ENCODE measurements around the gene RPS6KC1. TPM values are rescaled to one million over a fixed set of nuclear protein-coding genes. Genes with fewer than 3 reads are reported as not detected.
"Not testable (repeated sequence)": the region's sequence is repeated elsewhere in the genome, so short reads cannot be mapped to it uniquely, and the experiment has no call there.

Gene RPS6KC1
- total RNA-seq, 1 donor: 14.9 TPM

DNA sequence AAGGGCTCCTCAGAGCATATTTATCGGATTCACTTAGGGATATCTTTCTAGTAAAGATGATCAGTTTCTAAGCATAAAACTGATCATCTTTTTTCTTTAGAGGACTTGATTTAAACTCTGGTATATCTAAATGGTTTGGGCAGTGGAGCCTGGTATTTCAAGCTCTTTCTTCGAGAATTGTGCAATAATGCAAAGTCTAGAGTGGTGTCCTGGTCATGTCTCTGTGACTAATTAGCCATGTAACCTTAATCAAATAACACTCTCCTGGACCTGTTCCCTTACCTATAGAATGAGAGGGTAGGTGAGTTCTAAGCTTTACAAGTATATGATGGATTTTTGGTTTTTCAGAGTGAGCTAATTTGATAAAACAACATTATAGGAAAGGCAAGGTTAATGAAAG lies 225.2 kb downstream of the RPS6KC1 start:
- no peaks in the 10 kb centered on the region for H3K4me1 ChIP-seq (ENCODE audit: insufficient read depth, low read length)
- no peaks in the 10 kb centered on the region for H3K9me3 ChIP-seq (ENCODE audit: low read depth, low read length)
- no peaks in the 10 kb centered on the region for H3K27me3 ChIP-seq (ENCODE audit: insufficient read depth, low read length)
- H3K4me3 ChIP-seq (ENCODE audit: low read length): no peak overlapping the region

DNA sequence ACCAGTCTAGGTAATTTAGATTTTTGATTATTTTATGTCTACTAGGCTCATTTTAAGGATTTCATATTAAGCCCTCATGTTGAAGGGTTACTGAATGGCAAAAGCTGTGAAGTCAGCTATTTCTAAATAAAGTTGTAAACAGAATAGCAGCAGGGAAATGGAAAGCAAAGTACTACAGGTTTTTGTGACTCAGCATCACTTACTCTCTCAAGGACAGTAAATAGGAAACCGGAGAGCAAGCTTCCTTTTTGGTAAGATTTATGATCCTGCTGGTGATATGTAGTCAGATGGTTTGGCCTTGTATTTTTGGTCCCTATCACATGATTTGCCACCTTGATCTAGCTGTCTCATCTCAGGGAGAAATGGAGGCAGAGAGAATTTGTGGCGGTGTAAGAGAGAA lies 226.0 kb downstream of the RPS6KC1 start:
- no peaks in the 10 kb centered on the region for H3K4me1 ChIP-seq (ENCODE audit: insufficient read depth, low read length)
- no peaks in the 10 kb centered on the region for H3K9me3 ChIP-seq (ENCODE audit: low read depth, low read length)
- no peaks in the 10 kb centered on the region for H3K27me3 ChIP-seq (ENCODE audit: insufficient read depth, low read length)
- H3K4me3 ChIP-seq (ENCODE audit: low read length): no peak overlapping the region

DNA sequence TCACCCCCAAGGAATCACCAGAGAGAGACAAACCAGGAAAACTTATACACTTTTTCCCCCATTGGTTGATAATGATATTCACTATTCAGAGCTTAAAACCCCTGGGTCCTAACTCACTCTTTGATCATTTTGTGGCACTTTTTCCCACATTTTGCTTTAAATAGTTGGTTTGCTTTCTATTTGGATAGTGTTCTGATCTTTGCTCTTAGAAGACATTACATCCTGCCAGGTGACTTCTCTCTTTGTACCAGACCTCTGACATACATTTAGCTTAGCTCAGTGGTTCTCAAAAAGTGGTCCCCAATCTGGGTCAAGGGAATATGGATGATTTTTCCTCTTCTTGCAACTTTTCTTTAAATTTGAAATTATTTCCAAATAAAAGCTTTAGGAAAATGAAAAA lies 228.4 kb downstream of the RPS6KC1 start:
- Histone ChIP-seq H3K27me3 (ENCODE audit: insufficient read depth, low read length) (no peaks in the 10 kb centered on the region), H3K4me3 (ENCODE audit: low read length) (no peak overlapping the region), H3K9me3 (ENCODE audit: low read depth, low read length) (no peaks in the 10 kb centered on the region), H3K4me1 (ENCODE audit: insufficient read depth, low read length) (no peaks in the 10 kb centered on the region)

- Histone ChIP-seq H3K27me3 (ENCODE audit: insufficient read depth, low read length) (no peaks in the 10 kb centered on the region), H3K4me3 (ENCODE audit: low read length) (no peak overlapping the region), H3K9me3 (ENCODE audit: low read depth, low read length) (no peaks in the 10 kb centered on the region), H3K4me1 (ENCODE audit: insufficient read depth, low read length) (no peaks in the 10 kb centered on the region)
These were observed 230.7 kb downstream of the RPS6KC1 start for GRCh38 chr1:213281640-213282301.

- no peaks in the 10 kb centered on the region for H3K27me3 ChIP-seq (ENCODE audit: insufficient read depth, low read length)
- H3K4me3 ChIP-seq (ENCODE audit: low read length): no peak overlapping the region
- H3K9me3 ChIP-seq (ENCODE audit: low read depth, low read length): no peaks in the 10 kb centered on the region
- H3K4me1 ChIP-seq (ENCODE audit: insufficient read depth, low read length): no peaks in the 10 kb centered on the region
These were observed 233.6 kb downstream of the RPS6KC1 start for GRCh38 chr1:213284626-213285025.

- no peaks in the 10 kb centered on the region for H3K4me1 ChIP-seq (ENCODE audit: insufficient read depth, low read length)
- H3K9me3 ChIP-seq (ENCODE audit: low read depth, low read length): no peaks in the 10 kb centered on the region
- no peaks in the 10 kb centered on the region for H3K27me3 ChIP-seq (ENCODE audit: insufficient read depth, low read length)
These were observed 235.2 kb downstream of the RPS6KC1 start for GRCh38 chr1:213286235-213286634.

GRCh38 chr1:213287987-213288386 lies 236.9 kb downstream of the RPS6KC1 start:
- no peaks in the 10 kb centered on the region for H3K4me1 ChIP-seq (ENCODE audit: insufficient read depth, low read length)
- H3K9me3 ChIP-seq (ENCODE audit: low read depth, low read length): no peaks in the 10 kb centered on the region
- no peak overlapping the region for H3K4me3 ChIP-seq (ENCODE audit: low read length)
- no peaks in the 10 kb centered on the region for H3K27me3 ChIP-seq (ENCODE audit: insufficient read depth, low read length)

More at GRCh38 chr1:213286235-213286634, 235.2 kb downstream of the RPS6KC1 start:
- H3K4me3 ChIP-seq (ENCODE audit: low read length): no peak overlapping the region

DNA sequence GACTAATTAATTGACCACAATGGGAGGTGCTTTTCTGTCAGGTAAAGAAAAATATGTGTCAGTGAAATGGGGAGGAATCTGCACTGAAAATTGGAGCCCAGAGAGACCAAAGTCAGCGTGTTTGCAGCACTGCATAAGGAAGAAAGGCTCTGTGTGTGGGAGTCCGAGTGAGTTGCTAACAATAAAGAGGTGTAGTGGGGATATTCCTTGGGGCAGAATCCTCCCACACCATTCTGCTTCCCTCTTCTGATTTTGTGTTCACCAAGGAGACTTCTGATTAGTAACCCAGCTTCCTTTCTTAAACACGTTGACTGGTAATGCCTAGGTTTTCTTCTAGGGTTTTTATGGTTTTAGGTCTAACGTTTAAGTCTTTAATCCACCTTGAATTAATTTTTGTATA lies 240.5 kb downstream of the RPS6KC1 start:
- H3K27me3 ChIP-seq (ENCODE audit: insufficient read depth, low read length): no peaks in the 10 kb centered on the region
- no peaks in the 10 kb centered on the region for H3K4me1 ChIP-seq (ENCODE audit: insufficient read depth, low read length)
- no peaks in the 10 kb centered on the region for H3K9me3 ChIP-seq (ENCODE audit: low read depth, low read length)
- H3K4me3 ChIP-seq (ENCODE audit: low read length): no peak overlapping the region

DNA sequence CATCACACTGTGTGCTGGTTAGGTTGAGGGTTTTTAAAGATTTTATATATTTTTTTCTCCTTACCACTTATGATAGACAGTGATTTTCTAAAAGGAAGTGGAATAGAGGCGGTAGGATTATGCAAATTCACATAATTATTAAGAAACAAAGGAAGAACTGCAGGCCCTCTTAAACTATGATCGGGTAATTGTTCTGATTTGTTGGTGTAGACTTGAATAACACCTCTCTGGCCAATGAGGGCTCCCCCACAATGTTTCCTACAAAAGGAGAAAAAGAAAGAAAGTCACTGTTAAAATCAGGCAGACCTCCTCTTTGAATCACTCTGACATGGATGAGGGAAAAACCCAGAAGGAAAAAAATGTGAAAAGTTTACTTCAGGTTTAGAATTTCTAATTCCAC lies 241.6 kb downstream of the RPS6KC1 start:
- H3K4me1 ChIP-seq (ENCODE audit: insufficient read depth, low read length): no peaks in the 10 kb centered on the region
- no peaks in the 10 kb centered on the region for H3K9me3 ChIP-seq (ENCODE audit: low read depth, low read length)
- no peak overlapping the region for H3K4me3 ChIP-seq (ENCODE audit: low read length)
- H3K27me3 ChIP-seq (ENCODE audit: insufficient read depth, low read length): no peaks in the 10 kb centered on the region

DNA sequence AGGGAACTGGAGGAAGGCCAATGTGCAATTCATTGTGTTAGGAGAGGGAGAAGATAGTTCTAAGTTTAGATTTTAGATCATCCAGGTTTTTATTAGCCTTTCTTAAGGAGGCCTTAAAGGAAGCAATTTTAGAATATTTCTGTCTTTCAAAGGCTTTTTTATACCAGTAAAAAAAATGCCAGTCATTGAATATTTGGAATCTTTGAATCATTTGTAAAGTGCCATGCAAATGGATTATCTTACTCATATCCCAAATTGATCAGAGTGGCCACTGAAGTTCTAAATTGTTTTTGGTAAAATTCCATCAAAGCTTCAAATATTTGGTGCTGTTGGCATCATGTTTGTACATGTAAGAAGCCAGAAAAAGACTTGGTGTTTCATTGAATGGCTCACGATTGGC lies 244.8 kb downstream of the RPS6KC1 start:
- no peak overlapping the region for H3K4me3 ChIP-seq (ENCODE audit: low read length)

DNA sequence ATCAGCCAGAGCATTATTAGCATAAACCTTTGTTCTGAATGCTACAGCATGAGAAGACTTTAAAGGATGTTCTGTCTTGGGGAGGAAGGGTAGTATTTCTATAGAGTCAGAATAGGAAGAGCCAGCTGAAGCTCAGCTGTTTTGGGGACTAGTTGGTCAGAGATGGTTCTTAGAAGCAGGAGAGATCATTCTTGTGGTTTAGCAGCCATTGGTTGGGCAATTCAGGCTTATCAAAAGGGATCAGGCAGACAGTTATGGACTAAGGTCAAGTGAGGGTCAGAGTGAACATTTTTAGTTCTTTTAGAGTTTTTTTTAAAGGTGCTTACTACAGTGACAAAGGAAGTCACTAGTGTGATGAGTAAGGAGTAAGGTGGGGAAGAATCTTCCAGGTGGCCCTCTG lies 245.5 kb downstream of the RPS6KC1 start:
- Histone ChIP-seq H3K4me3 (ENCODE audit: low read length) (no peak overlapping the region), H3K9me3 (ENCODE audit: low read depth, low read length) (no peaks in the 10 kb centered on the region), H3K27me3 (ENCODE audit: insufficient read depth, low read length) (no peaks in the 10 kb centered on the region), H3K4me1 (ENCODE audit: insufficient read depth, low read length) (no peaks in the 10 kb centered on the region)

More for the DNA sequence above, 244.8 kb downstream of the RPS6KC1 start:
- Histone ChIP-seq H3K9me3 (ENCODE audit: low read depth, low read length) (no peaks in the 10 kb centered on the region), H3K4me1 (ENCODE audit: insufficient read depth, low read length) (no peaks in the 10 kb centered on the region), H3K27me3 (ENCODE audit: insufficient read depth, low read length) (no peaks in the 10 kb centered on the region)

- Histone ChIP-seq H3K9me3 (ENCODE audit: low read depth, low read length) (no peaks in the 10 kb centered on the region), H3K4me3 (ENCODE audit: low read length) (no peak overlapping the region), H3K27me3 (ENCODE audit: insufficient read depth, low read length) (no peaks in the 10 kb centered on the region), H3K4me1 (ENCODE audit: insufficient read depth, low read length) (no peaks in the 10 kb centered on the region)
These were observed 246.0 kb downstream of the RPS6KC1 start for GRCh38 chr1:213297021-213297420.

- Histone ChIP-seq H3K9me3 (ENCODE audit: low read depth, low read length) (no peaks in the 10 kb centered on the region), H3K27me3 (ENCODE audit: insufficient read depth, low read length) (no peaks in the 10 kb centered on the region), H3K4me3 (ENCODE audit: low read length) (no peak overlapping the region), H3K4me1 (ENCODE audit: insufficient read depth, low read length) (no peaks in the 10 kb centered on the region)
These were observed 249.4 kb downstream of the RPS6KC1 start for GRCh38 chr1:213300433-213300832.

GRCh38 chr1:213301524-213301923 lies 250.5 kb downstream of the RPS6KC1 start:
- H3K4me3 ChIP-seq (ENCODE audit: low read length); H3K9me3 ChIP-seq (ENCODE audit: low read depth, low read length); H3K27me3 ChIP-seq (ENCODE audit: insufficient read depth, low read length); H3K4me1 ChIP-seq (ENCODE audit: insufficient read depth, low read length): not testable (repeated sequence)

GRCh38 chr1:213303286-213303685 lies 252.2 kb downstream of the RPS6KC1 start:
- H3K27me3 ChIP-seq (ENCODE audit: insufficient read depth, low read length): no peaks in the 10 kb centered on the region
- no peaks in the 10 kb centered on the region for H3K4me1 ChIP-seq (ENCODE audit: insufficient read depth, low read length)
- H3K4me3 ChIP-seq (ENCODE audit: low read length): no peak overlapping the region
- no peaks in the 10 kb centered on the region for H3K9me3 ChIP-seq (ENCODE audit: low read depth, low read length)

DNA sequence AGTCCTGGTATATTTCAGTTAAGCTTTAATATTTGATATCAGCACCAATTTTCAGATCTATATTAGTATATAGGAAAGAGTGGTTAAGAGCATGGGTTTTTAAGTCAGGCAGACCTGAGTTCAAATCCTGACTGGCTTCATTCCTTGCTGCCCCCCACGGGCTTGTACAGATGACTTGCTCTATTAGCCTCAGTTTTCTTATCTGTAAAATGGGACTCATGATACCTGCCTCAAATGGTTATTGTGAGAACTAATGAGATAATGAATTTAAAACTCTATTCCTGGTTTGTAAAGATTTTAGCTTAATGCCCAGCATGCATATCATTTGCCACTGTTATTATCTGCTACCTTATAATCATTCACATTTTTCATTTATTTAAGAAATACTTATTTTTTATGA lies 264.5 kb downstream of the RPS6KC1 start:
- Histone ChIP-seq H3K9me3 (ENCODE audit: low read depth, low read length) (no peaks in the 10 kb centered on the region), H3K4me1 (ENCODE audit: insufficient read depth, low read length) (no peaks in the 10 kb centered on the region), H3K4me3 (ENCODE audit: low read length) (no peak overlapping the region), H3K27me3 (ENCODE audit: insufficient read depth, low read length) (no peaks in the 10 kb centered on the region)
